DMS 273 treated with DMSO at 0.1 percent for 48 hours (cell line): ENCODE data around the gene ATP8A2.

Experiments
- DNase-seq: peaks from one replicate; lab custom pipeline; 2025; lab: John Stamatoyannopoulos, UW

The ATP8A2 gene

DNA sequence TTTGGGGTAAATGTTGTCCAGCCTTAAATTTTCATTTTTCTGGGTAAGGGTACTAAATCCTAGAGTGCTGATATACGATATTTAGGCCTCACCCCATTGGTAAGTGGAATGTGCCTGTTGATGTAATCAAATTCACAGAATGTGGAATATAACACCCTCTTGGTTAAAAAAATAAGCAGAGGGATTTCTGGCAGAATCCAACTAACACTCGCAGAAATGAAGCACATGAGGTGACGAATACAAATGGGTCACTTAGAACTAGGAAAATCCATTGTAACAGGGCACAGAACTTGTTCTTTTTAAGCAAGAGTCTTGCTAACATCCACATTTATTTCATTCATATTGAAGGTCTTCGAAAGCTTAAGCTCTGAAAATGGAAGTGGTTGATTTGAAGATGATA lies 359.8 kb downstream of the ATP8A2 start:
- DNase-seq = no peak

- no peak for DNase-seq
These were observed 360.5 kb downstream of the ATP8A2 start for GRCh38 chr13:25732111-25732865.

DNA sequence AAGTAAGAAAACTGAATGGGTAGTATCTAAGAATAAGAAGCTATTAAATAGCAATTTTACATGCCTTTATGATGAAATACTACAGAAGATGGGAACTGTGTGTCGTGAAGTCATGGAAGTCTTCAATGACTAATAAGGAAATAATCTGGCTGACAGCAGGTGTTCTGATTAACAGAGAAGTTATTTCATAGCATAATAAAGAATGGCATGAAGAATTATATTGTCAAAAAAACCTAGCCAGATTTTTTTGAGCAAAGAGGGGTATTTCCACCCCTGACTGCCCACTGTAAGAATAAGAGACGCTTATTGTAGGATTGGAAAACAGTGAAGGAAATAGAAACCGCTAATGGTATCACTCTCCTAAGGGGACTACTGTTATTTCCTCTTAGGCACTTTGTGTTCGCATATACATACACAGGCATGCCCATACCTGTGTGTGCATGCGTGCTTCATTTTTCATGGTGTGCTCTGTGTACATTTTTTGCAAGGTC lies 361.3 kb downstream of the ATP8A2 start:
- DNase-seq = no peak

- DNase-seq = no peak
These were observed 362.1 kb downstream of the ATP8A2 start for GRCh38 chr13:25733696-25734435.

DNA sequence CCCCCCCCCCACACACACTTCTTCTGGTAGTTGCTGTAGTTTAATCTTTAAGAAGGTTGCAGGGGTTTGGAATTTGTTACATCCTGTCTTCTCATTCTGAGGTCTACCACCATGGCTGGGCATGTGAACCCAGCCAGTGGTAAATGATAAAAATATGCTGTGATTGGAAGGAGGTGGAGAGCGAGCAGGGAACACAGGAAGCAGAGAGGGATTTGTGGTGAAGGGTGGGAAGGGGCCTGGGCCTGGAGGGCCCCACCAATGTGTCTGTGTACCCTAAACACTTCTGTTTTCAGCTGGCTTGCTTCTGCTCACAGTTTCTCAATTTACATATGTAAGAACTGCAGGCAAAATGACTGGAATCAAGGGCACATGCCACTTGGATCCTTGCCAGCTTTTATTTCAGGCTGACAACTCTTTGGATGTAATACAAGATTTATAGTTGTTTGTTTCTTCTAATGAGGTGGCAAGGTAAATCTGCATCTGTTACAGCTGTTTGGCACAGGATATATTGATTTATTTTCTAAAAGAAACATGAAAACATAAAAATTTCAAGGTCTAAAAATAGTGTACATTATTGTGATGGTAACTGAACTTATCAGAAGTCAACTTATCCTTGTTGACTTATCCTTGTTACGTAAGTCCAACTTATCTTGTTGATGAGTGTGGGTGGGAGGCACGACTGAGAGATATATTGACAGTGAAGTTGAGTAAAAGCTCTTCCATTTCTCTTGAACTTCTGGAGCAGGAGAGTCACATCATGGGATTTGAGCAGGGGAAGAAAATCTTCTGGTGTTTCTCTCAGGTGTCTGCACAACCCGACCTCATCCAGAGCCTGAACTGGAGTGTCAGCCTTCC lies 366.8 kb downstream of the ATP8A2 start:
- no peak for DNase-seq

- no peak for DNase-seq
These were observed 367.6 kb downstream of the ATP8A2 start for GRCh38 chr13:25739376-25739775.

DNA sequence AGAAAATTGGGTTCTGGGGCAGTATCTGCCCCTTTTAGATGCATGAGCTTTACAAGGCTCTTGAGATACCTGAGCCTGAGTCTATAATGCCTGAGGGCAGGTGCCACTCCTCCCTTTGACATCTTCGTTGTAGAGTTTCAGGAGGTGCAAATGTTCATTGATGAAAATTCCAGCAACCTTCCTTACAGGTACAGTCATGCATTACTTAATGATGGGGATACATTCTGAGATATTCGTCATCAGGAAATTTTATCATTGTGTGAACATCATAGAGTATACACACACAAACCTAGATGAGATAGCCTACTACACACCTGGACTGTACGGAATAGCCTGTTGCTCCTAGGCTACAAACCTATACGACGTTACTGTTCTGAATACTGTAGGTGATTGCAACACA lies 370.0 kb downstream of the ATP8A2 start:
- no peak for DNase-seq

DNA sequence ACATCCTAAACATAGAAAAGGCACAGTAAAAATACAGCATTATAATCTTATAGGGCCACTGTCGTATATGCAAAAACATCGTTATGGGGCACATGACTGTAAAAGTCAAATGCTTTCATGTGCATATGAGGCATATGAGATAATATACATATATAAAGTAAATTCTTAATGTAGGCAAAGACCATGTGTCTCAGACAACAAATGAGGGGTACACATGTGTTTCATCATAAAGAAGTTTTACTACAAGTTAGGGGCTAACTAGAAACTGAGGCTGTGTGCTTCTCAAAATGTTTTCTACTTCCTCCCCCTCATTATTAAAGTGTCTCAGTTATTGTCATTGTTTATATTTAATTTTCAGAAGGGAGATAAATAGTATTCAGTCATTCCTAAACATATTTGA lies 370.4 kb downstream of the ATP8A2 start:
- DNase-seq = no peak

DNA sequence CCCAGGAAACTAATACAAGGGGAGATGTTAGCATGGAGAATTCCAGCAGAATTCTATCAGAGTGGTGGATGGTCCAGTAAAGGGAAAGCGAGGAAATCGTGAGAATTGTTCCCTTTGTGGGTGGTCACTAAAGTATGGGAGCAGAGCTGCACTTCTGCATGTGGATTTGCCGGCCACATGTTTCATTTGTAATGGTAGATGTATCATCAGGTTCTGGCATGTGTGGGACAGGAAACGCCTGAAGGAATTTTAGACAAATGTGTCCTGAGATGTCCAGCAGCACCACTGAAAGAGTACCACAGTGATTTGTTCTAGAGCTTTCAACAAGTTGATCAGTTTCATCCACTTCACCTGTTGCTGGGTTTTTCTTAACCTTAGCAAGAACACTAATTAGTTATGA lies 371.6 kb downstream of the ATP8A2 start:
- no peak for DNase-seq

DNA sequence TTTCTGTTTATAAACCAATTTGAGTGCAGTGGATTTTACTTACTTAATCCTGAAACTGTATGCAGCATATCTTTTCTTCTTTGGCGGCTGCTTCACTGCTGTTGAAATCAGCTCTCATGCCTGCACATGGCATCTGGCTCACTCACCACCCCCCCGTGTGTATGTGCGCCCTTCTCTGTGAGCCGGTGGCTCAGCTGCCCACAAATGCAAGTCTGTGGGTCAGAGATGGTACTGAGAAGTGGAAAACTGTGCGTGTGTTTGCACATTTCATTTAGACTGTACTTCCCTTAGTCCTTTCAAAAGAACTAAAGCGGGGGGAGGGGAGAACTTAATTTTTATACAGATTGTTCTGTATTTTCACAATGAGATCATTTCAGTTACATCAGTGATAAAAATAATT lies 372.4 kb downstream of the ATP8A2 start:
- no peak for DNase-seq

GRCh38 chr13:25746131-25746530 lies 374.4 kb downstream of the ATP8A2 start:
- DNase-seq = no peak

DNA sequence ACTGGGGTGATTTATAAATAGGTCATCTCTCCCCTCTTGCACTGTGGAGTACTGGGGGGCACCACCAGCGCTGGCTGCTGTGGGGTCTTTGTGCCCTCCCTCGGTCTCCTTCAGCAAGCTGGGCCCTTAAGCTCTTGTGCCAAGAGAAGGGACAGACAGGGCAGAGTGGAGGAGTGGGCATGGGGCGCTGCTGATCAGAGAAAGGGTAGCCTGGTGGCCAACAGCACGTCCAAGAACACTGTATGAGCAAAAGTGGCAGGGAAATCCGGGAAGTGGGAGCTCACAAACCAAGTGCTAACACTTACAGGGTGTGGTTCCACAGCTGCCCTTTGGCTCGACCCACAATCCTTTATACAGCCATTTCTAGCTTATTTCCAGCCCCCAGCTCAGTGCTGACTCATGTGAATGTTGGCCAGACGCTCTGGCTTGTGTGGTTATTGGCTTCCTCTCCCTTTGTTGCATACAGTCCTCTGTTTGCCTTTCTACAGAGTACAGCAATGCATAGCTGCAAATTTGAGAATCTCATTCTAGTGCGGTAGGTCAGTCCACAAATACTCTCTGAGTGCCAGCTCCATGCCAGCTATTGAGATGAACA lies 381.3 kb downstream of the ATP8A2 start:
- no peak for DNase-seq

DNA sequence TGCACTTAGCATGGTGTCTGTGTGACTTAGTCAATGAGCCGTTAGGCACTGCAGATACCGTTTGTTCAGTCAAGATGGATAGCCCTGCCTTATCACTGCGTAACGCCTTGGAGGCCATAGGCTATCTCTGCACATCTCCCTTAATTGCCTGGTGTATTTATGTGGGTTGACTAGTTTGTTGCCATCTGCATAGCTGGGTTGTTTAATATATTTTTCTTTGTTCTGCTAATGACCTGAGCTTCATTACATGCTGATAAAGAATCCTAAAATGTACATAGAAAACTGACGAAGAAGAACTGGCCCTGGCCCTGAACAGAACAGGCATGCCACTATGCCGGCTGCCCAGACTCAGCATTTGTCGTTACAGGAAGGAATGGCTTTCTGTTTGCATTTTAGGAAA lies 382.2 kb downstream of the ATP8A2 start:
- no peak for DNase-seq

GRCh38 chr13:25756251-25756650 lies 384.5 kb downstream of the ATP8A2 start:
- DNase-seq = no peak

- DNase-seq = no peak
These were observed 385.1 kb downstream of the ATP8A2 start for GRCh38 chr13:25756912-25757311.

- no peak for DNase-seq
These were observed 389.3 kb downstream of the ATP8A2 start for GRCh38 chr13:25761041-25761440.

GRCh38 chr13:25762281-25762680 lies 390.5 kb downstream of the ATP8A2 start:
- DNase-seq = no peak

DNA sequence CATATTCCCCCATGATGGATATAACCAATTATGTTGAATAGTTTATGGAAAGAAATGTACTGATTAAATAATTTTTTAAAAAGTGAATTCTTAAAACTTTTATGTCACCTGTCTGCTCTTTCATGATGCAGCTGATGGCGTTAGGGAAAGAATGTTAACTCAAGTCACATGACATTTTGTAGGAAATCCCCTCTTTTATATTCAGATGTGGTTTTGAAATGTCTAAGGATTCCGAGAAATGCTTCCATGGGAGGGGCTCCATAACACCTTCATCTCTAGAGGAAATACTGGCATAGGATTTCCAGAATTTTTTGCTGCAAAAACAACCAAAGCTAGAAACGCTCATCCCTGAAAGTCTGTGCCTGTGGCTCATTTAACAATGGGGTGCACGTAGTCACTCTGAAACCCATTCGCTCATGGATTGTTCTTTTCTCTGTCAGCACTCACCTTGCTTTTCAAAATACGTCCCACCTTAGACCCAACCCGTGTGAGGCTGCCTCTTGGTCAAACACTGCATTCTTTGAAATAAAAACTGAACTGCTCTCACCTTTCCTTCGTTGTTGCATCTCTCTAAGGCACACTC lies 391.1 kb downstream of the ATP8A2 start:
- no peak for DNase-seq

GRCh38 chr13:25764378-25764777 lies 392.6 kb downstream of the ATP8A2 start:
- DNase-seq = no peak

DNA sequence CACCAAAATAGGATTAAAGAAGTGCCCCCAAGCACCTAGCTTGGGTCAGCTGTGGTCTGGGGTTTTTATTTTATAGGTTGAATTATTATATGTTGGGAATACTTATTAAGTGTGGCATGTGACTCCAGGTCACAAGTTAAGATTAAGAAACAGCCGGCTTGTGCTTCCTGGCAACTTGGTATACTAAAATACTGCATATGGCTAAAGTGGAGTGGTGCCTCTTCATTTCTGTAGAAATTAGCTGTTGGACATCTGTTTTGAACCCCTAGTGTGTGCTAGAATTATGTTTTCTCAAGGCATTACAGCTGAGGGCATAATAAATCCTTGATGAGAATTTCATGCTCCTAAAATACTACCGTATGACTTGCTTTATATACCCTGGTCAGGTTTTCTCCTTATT lies 393.5 kb downstream of the ATP8A2 start:
- no peak for DNase-seq

- DNase-seq = no peak
These were observed 394.8 kb downstream of the ATP8A2 start for GRCh38 chr13:25766576-25766975.

GRCh38 chr13:25766991-25767390 lies 395.2 kb downstream of the ATP8A2 start:
- no peak for DNase-seq
